GM12878 (cell line): ENCODE data around the gene FAM222A. TPM values are rescaled to one million over a fixed set of nuclear protein-coding genes. Genes with fewer than 3 reads are reported as not detected.

Experiments
- ATAC-seq: fragments of 200-7000 bp; cut with Tn5 transposase; 3 replicates; pipeline ENCODE4 v1.9.1; 2020; ENCODE audit warnings: mild to moderate bottlenecking, moderate library complexity
- BruUV-seq: library from RNA; stranded (reverse); fragments of 400-500 nt; replicated peaks from 2 replicates; lab custom pipeline; 2021; lab: Mats Ljungman, UMichigan
- CTCF ChIA-PET: fragments of 300-600 bp; sonication (Branson Sonifier 250); formaldehyde crosslinking; extraction: SDS; loops from one replicate; lab custom pipeline; 2021; ENCODE audit warnings: inconsistent platforms; lab: Yijun Ruan, JAX
- POLR2A ChIA-PET: fragments of 350-600 bp; formaldehyde crosslinking; extraction: SDS; loops from one replicate; lab custom pipeline; 2021; ENCODE audit warnings: inconsistent platforms; lab: Charles Lee
- RAD21 ChIA-PET: fragments of 300-600 bp; sonication (Branson Sonifier 250); formaldehyde crosslinking; loops from one replicate; lab custom pipeline; 2023; ENCODE audit warnings: antibody characterized with exemption; ENCODE audit not compliant: unreplicated experiment; lab: Charles Lee
- SMC1A ChIA-PET: fragments of 300-600 bp; sonication (Branson Sonifier 250); formaldehyde crosslinking; loops from one replicate; lab custom pipeline; 2023; ENCODE audit not compliant: unreplicated experiment, uncharacterized antibody; lab: Charles Lee
- DNase-seq: peaks from one replicate; pipeline ENCODE4 v3.0.0-alpha.2; 2011; ENCODE audit warnings: low read depth, low spot score
- FAIRE-seq: peaks from 3 replicates; lab custom pipeline; 2011; peaks lifted over from hg19 to GRCh38; lab: Jason Lieb, UNC
- H2AFZ ChIP-seq: 2 replicates; pipeline ENCODE4 v1.6.0; 2011; ENCODE audit warnings: low read depth, low read length, control low read depth; ENCODE audit not compliant: control insufficient read depth
- H3K27ac ChIP-seq: 2 replicates; pipeline ENCODE4 v1.5.1; 2011; ENCODE audit warnings: control low read depth; ENCODE audit not compliant: control insufficient read depth, insufficient read depth
- H3K27me3 ChIP-seq, 2 experiments: replicated peaks in 1 of 2; 2 replicates each; pipeline versions ENCODE4 v1.6.0 to v1.6.1; 2011; ENCODE audit warnings: low read length in 1 of 2; ENCODE audit not compliant: control insufficient read depth in 2 of 2, insufficient read depth in 2 of 2
- H3K36me3 ChIP-seq, 2 experiments: 2 replicates each; pipeline ENCODE4 v1.5.1; 2011; ENCODE audit warnings: low read length in 1 of 2; ENCODE audit not compliant: control insufficient read depth in 2 of 2, insufficient read depth in 2 of 2
- H3K4me1 ChIP-seq: 2 replicates; pipeline ENCODE4 v1.6.1; 2011; ENCODE audit warnings: mild to moderate bottlenecking, low read length, moderate library complexity, mixed read lengths; ENCODE audit not compliant: control insufficient read depth, insufficient read depth
- H3K4me2 ChIP-seq: 2 replicates; pipeline ENCODE4 v1.6.0; 2011; ENCODE audit warnings: control low read depth; ENCODE audit not compliant: control insufficient read depth, insufficient read depth
- H3K4me3 ChIP-seq: fragments of 200-600 bp; sonication (generic); 2 replicates; pipeline ENCODE4 v1.5.1; 2016
- H3K79me2 ChIP-seq: 2 replicates; pipeline ENCODE4 v1.6.0; 2011; ENCODE audit warnings: low read length; ENCODE audit not compliant: control insufficient read depth, insufficient read depth
- H3K9ac ChIP-seq: 2 replicates; pipeline ENCODE4 v1.8.0; 2011; ENCODE audit warnings: low read length, control low read depth, mixed read lengths; ENCODE audit not compliant: control insufficient read depth, insufficient read depth
- H3K9me3 ChIP-seq: replicated peaks from 3 replicates; pipeline ENCODE4 v1.5.1; 2011; ENCODE audit warnings: mild to moderate bottlenecking, low read length; ENCODE audit not compliant: control insufficient read depth, insufficient read depth
- H4K20me1 ChIP-seq: 2 replicates; pipeline ENCODE4 v1.6.0; 2011; ENCODE audit not compliant: control insufficient read depth, insufficient read depth
- CBX5 ChIP-seq: sonication (generic); IDR thresholded peaks from 2 replicates; pipeline ENCODE4 v1.6.1; 2016; ENCODE audit warnings: low read depth, moderate library complexity, mild to moderate bottlenecking, inconsistent platforms
- CUX1 ChIP-seq: IDR thresholded peaks from 2 replicates; pipeline ENCODE4 v1.6.1; 2012; ENCODE audit warnings: improper control_type of control experiment, low read depth, low read length; ENCODE audit not compliant: insufficient replicate concordance
- HCFC1 ChIP-seq: fragments of 150-350 bp; IDR thresholded peaks from 2 replicates; pipeline ENCODE4 v1.6.1; 2014; ENCODE audit warnings: low read length
- JUND ChIP-seq: IDR thresholded peaks from 2 replicates; pipeline ENCODE4 v1.6.1; 2012; ENCODE audit warnings: low read depth, mild to moderate bottlenecking, low read length, improper control_type of control experiment, moderate library complexity
- KDM1A ChIP-seq: fragments of 200-600 bp; sonication (generic); IDR thresholded peaks from 2 replicates; pipeline ENCODE4 v1.6.1; 2016; ENCODE audit warnings: borderline replicate concordance
- MYC ChIP-seq: IDR thresholded peaks from 2 replicates; pipeline ENCODE4 v1.6.1; 2011; ENCODE audit warnings: mild to moderate bottlenecking, low read length, moderate library complexity, inconsistent platforms; ENCODE audit not compliant: insufficient read depth, insufficient replicate concordance, insufficient read length, severe bottlenecking
- NR2C2 ChIP-seq: IDR thresholded peaks from 2 replicates; pipeline ENCODE4 v1.6.1; 2011; ENCODE audit warnings: borderline replicate concordance, low read depth; ENCODE audit not compliant: control insufficient read depth, insufficient read length
- POLR2AphosphoS2 ChIP-seq: IDR thresholded peaks from 2 replicates; pipeline ENCODE4 v1.6.1; 2011; ENCODE audit warnings: low read depth, mild to moderate bottlenecking, low read length, improper control_type of control experiment, moderate library complexity
- POLR2AphosphoS5 ChIP-seq: IDR thresholded peaks from 2 replicates; pipeline ENCODE4 v1.6.1; 2011; ENCODE audit warnings: mild to moderate bottlenecking, low read length, inconsistent platforms
- POU2F2 ChIP-seq: IDR thresholded peaks from 3 replicates; pipeline ENCODE4 v1.6.1; 2011; ENCODE audit warnings: low read depth, mild to moderate bottlenecking, low read length, borderline replicate concordance
- RBBP5 ChIP-seq: fragments of 200-600 bp; sonication (generic); conservative IDR thresholded peaks from 2 replicates; pipeline ENCODE4 v1.6.1; 2016
- REST ChIP-seq: IDR thresholded peaks from 2 replicates; pipeline ENCODE4 v1.6.1; 2012; ENCODE audit warnings: mild to moderate bottlenecking, low read depth, low read length
- TAF1 ChIP-seq: IDR thresholded peaks from 2 replicates; pipeline ENCODE4 v1.6.1; 2011; ENCODE audit warnings: mild to moderate bottlenecking, low read depth, low read length, borderline replicate concordance
- ZNF217 ChIP-seq: fragments of 450-650 bp; IDR thresholded peaks from 2 replicates; pipeline ENCODE4 v1.6.1; 2017; ENCODE audit warnings: antibody characterized with exemption, mild to moderate bottlenecking
- WGBS: methylation state at CpG from one replicate; pipeline ENCODE4 v1.1.6; 2016; ENCODE audit warnings: low lambda C conversion rate; ENCODE audit not compliant: insufficient replicate concordance, insufficient coverage; ENCODE audit errors: missing lambda C conversion rate; 5-methylcytosine and 5-hydroxymethylcytosine counted together
- in situ Hi-C: fragments of 300-500 bp; cut with MboI; formaldehyde crosslinking; loops from 9 replicates; pipeline ENCODE4 v1.14.3; 2018; ENCODE audit warnings: mixed read lengths
- intact Hi-C: fragments of 100-400 bp; cut with micrococcal nuclease; formaldehyde crosslinking; loops from one replicate; pipeline ENCODE4 v1.14.2; 2022; ENCODE audit not compliant: unreplicated experiment
- polyA plus RNA-seq, 11 experiments: library from polyadenylated mRNA; depleted of rRNA in 4 of 11; unstranded in 6 of 11; stranded (reverse) in 5 of 11; fragments of >200 nt; fragmentation: Nextera tagmentation in 4 of 11; fragmentation: Illumina TruSeq in 1 of 11; extraction: Ambion mirVana in 4 of 11; extraction: Trizol in 1 of 11; gene quantifications; 1 replicate in 1 of 11; 2 replicates in 10 of 11; pipeline versions ENCODE4 v1.2.1 to v1.2.3, GENCODE V29; 2011 to 2016; ENCODE audit warnings: inconsistent platforms in 2 of 11, missing spikeins in 2 of 11, low read depth in 1 of 11
- total RNA-seq, 4 experiments: library from RNA; depleted of rRNA in 3 of 4; stranded (reverse); fragments of >200 nt in 3 of 4; fragmentation: Illumina TruSeq in 1 of 4; extraction: Trizol in 1 of 4; gene quantifications; 2 replicates each; pipeline versions ENCODE4 v1.2.1 to v1.2.3, GENCODE V29; 2013 to 2021

The FAM222A gene
- total and polyA plus RNA-seq, 10 of the 15 experiments (the other 5 are each of a cell fraction or from before 2014, with no cell fraction given): 0.04 to 0.49 (median 0.14) TPM; not detected in 3

GRCh38 chr12:109707470-109707821, 6.2 kb upstream of the FAM222A start (continued):
- TF ChIP-seq HCFC1: no peak

DNA sequence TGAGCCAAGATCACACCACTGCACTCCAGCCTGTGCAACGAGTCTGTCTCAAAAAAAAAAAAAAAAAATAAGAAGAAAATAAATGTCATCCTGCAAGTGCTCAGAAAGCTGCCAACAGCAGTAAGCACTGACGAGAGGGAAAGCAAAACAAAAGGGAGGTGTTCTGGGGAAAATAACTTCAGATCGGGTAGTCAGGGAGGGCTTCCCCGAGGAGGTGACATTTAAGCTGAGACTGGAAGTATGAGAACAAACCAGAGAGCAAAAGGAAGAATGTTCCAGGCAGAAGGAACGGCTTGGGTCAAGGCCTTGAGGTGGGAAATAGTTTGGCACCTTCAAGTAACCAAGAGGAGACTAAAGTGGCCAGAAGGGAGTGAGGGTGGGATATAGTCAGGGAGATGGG, 4.7 kb upstream of the FAM222A start:
- ChIA-PET RAD21 (no interaction called here), CTCF (no interaction called here), SMC1A (no interaction called here), POLR2A (interaction anchor here (0.6 to 0.7 kb wide), 2 partner anchors 16 to 779 kb away, joined by 4 to 5 read pairs; no protein-coding TSS in a partner anchor)
- no TSS peak for BruUV-seq
- H3K4me3 ChIP-seq: no peak overlapping the region
- no peak for FAIRE-seq
- H3K4me1 ChIP-seq: no peaks in the 10 kb centered on the region
- WGBS: 24% methylated on average over 5 of the region's 5 CpGs
- no peaks in the 10 kb centered on the region; a peak in 2 of 4 replicates for H3K27me3 ChIP-seq
- ATAC-seq: no peak
- no peaks in the 10 kb centered on the region for H4K20me1 ChIP-seq
- H3K79me2 ChIP-seq: no peaks in the 10 kb centered on the region
- no peak for DNase-seq
- H3K4me2 ChIP-seq: no peak overlapping the region
- TF ChIP-seq NR2C2: no peak
- no peak for TF ChIP-seq MYC
- no peak for TF ChIP-seq RBBP5
- TF ChIP-seq CUX1: no peak
- no peak for TF ChIP-seq TAF1
- no peak for TF ChIP-seq CBX5
- no peak for TF ChIP-seq ZNF217
- no peak for TF ChIP-seq POLR2AphosphoS2
- no peak for TF ChIP-seq REST
- no peak for TF ChIP-seq POU2F2
- no peak for TF ChIP-seq JUND
- TF ChIP-seq POLR2AphosphoS5: no peak
- no peak for TF ChIP-seq KDM1A
- TF ChIP-seq, all 136 proteins: peak for 0
- no peaks in the 10 kb centered on the region for H3K9me3 ChIP-seq
- H3K36me3 ChIP-seq: no peaks in the 10 kb centered on the region
- no peak overlapping the region for H3K9ac ChIP-seq
- intact Hi-C loops (no loop called here), in situ Hi-C loops (no loop called here)
- H3K27ac ChIP-seq: no peak overlapping the region
- no peak overlapping the region for H2AFZ ChIP-seq
